ENCODE measurements around the gene PARP8.
"Not testable (repeated sequence)": the region's sequence is repeated elsewhere in the genome, so short reads cannot be mapped to it uniquely, and the experiment has no call there.

The PARP8 gene, protein sequence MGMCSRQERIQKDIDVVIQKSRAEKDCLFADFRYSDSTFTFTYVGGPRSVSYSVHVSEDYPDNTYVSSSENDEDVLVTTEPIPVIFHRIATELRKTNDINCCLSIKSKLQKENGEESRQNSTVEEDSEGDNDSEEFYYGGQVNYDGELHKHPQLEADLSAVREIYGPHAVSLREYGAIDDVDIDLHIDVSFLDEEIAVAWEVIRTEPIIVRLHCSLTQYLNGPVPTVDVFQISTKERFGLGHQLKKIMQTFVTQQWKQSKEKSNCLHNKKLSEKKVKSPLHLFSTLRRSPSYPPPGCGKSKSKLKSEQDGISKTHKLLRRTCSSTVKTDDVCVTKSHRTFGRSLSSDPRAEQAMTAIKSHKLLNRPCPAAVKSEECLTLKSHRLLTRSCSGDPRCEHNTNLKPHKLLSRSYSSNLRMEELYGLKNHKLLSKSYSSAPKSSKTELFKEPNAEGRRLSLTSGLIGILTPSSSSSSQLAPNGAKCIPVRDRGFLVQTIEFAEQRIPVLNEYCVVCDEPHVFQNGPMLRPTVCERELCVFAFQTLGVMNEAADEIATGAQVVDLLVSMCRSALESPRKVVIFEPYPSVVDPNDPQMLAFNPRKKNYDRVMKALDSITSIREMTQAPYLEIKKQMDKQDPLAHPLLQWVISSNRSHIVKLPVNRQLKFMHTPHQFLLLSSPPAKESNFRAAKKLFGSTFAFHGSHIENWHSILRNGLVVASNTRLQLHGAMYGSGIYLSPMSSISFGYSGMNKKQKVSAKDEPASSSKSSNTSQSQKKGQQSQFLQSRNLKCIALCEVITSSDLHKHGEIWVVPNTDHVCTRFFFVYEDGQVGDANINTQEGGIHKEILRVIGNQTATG

DNA sequence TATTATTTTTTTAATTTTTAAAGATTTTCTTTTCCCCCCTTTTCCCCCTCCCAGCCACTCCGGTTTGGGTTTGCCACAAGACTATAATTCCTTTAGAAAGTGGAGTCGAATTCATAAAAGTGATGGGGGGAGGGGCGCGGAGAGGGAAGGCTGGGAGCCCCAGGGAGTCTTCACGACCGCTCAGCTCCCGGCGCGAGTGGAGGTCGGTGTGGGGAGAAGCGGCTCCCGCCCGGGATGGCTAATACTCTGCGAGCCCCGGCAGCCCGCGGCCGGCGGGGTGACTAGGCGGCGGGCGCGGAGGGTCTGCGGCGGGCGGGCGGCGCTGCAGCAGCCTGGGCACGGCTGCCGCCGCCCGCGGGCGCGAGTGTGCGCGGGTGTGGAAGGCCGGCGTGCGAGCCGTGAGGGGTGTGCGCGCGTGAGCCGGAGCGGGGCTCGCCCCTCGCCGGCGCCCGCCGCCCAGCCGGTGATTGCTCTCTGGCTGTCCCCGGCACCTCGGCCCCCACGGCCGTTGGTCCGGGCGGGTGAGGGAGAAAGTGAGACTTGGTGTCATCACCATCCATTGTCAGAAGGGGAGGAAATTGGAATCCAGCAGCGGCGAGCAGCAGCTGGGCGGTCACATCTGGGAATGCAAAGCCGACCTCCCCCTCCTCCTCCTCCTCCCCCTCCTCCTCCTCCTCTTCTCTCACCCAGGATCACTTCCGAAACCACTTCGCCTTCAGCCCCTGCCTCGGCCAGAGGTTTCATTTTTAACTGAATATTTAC, at the start of gene PARP8:
PARP8 (plus strand) TSS at position 377 of the 762 bp plus-strand sequence. CDS start 459 bp downstream, outside the sequence.
- in situ Hi-C loops (cut with HindIII; ENCODE audit: low pct_ligation_motif_present, low pct_unique_long_range_greater_than_20kb, low sequenced_read_pairs): no loop called here
- peak; percentile 38 for DNase-seq

GRCh38 chr5:50623666-50624065, 42.8 kb upstream of the PARP8 start:
- in situ Hi-C loops (cut with HindIII; ENCODE audit: low pct_ligation_motif_present, low pct_unique_long_range_greater_than_20kb, low sequenced_read_pairs): no loop called here
- DNase-seq: peak; percentile 16

DNA sequence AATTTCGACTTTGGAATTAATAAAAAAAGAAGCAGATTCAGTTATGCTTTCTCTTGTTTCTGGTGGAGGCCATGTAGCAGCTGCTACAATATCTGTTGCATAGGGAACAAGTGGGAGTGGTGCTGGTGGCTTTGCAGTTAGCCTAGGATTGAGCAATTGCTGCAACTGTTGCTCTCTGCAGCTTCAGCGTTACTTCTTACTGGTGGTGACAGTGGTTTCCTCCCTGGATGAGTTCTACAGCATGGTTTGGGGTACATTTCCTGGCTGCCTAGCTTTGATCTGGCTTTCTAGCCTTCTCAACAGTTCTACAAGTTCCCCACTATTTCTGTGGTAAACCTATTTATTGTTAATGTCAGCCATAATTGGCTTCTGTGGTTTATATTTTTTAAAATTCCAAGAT, 31.6 kb upstream of the PARP8 start:
- in situ Hi-C loops (cut with HindIII; ENCODE audit: low pct_ligation_motif_present, low pct_unique_long_range_greater_than_20kb, low sequenced_read_pairs); DNase-seq: not testable (repeated sequence)

DNA sequence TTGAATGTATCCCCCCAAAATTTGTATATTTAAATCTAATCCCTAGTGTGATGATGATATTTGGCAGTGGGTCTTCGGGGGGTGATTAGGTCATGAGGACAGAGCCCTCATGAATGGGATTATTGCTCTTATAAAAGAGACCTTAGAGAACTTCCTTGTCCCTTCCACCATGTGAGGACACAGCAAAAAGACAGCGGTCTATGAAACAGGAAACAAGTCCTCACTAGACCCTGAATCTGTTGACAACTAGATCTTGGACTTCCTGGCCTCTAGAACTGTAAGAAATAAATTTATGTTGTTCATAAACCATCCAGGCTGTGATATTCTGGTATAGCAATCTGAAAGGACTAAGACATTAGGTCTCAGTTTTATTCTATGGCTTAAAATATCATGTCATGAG, 28.9 kb upstream of the PARP8 start:
- DNase-seq; in situ Hi-C loops (cut with HindIII; ENCODE audit: low pct_ligation_motif_present, low pct_unique_long_range_greater_than_20kb, low sequenced_read_pairs): not testable (repeated sequence)

DNA sequence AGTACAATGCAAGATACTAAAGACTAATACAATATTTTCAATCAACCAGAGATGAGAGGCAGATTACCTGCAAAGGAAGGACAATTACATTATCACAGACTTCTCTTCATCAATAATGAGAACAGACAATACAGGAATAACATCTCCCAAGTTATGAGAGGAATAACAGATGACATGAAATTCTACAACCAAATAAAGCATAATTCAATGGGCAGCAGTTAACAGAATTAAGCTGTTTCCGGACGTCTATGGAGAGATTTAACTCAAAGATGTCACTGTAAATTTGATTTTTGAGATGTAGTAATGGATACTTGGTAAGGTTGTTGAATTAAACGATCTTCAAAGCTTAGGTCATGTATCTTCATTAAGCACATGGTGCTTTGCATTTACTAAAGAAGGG, 19.8 kb upstream of the PARP8 start:
- in situ Hi-C loops (cut with HindIII; ENCODE audit: low pct_ligation_motif_present, low pct_unique_long_range_greater_than_20kb, low sequenced_read_pairs): no loop called here
- no peak for DNase-seq

- in situ Hi-C loops (cut with HindIII; ENCODE audit: low pct_ligation_motif_present, low pct_unique_long_range_greater_than_20kb, low sequenced_read_pairs): no loop called here
Observed at GRCh38 chr5:50647726-50648125, 18.7 kb upstream of the PARP8 start.

GRCh38 chr5:50653946-50654345, 12.5 kb upstream of the PARP8 start:
- in situ Hi-C loops (cut with HindIII; ENCODE audit: low pct_ligation_motif_present, low pct_unique_long_range_greater_than_20kb, low sequenced_read_pairs): no loop called here
- DNase-seq: no peak

More at GRCh38 chr5:50647726-50648125, 18.7 kb upstream of the PARP8 start:
- DNase-seq: no peak

- no peak for DNase-seq
Observed at GRCh38 chr5:50655067-50655809, 11.2 kb upstream of the PARP8 start.

DNA sequence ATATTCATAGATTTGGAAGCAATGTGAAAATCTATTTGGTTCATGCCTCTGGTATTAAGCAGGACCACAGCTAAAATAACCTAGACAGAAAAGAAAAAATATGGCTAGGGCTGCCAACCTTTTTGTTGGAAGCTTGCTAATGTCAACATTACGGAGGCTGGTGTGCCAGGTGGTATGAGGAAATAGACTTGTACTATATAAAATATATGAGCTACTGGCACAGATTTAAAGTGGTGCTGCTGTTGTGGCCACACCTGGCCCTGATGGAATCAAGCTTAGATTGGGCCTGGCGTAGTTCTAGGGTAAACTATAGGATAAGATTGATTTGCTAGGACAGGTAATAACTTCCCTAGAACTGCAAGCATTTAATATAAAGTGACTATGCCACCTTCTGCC, 10.6 kb upstream of the PARP8 start:
- in situ Hi-C loops (cut with HindIII; ENCODE audit: low pct_ligation_motif_present, low pct_unique_long_range_greater_than_20kb, low sequenced_read_pairs): no loop called here
- no peak for DNase-seq

More at GRCh38 chr5:50655067-50655809, 11.2 kb upstream of the PARP8 start:
- in situ Hi-C loops (cut with HindIII; ENCODE audit: low pct_ligation_motif_present, low pct_unique_long_range_greater_than_20kb, low sequenced_read_pairs): no loop called here

- DNase-seq: no peak
- in situ Hi-C loops (cut with HindIII; ENCODE audit: low pct_ligation_motif_present, low pct_unique_long_range_greater_than_20kb, low sequenced_read_pairs): no loop called here
Observed at GRCh38 chr5:50657044-50657443, 9.4 kb upstream of the PARP8 start.

GRCh38 chr5:50658246-50658645, 8.2 kb upstream of the PARP8 start:
- DNase-seq: no peak
- in situ Hi-C loops (cut with HindIII; ENCODE audit: low pct_ligation_motif_present, low pct_unique_long_range_greater_than_20kb, low sequenced_read_pairs): no loop called here

GRCh38 chr5:50663636-50664035, 2.8 kb upstream of the PARP8 start:
- no peak for DNase-seq
- in situ Hi-C loops (cut with HindIII; ENCODE audit: low pct_ligation_motif_present, low pct_unique_long_range_greater_than_20kb, low sequenced_read_pairs): no loop called here

GRCh38 chr5:50665091-50665490, 1.3 kb upstream of the PARP8 start:
- in situ Hi-C loops (cut with HindIII; ENCODE audit: low pct_ligation_motif_present, low pct_unique_long_range_greater_than_20kb, low sequenced_read_pairs): no loop called here
- DNase-seq: no peak

- in situ Hi-C loops (cut with HindIII; ENCODE audit: low pct_ligation_motif_present, low pct_unique_long_range_greater_than_20kb, low sequenced_read_pairs); DNase-seq: not testable (repeated sequence)
Observed at GRCh38 chr5:50665761-50666202, 655 bp upstream of the PARP8 start.

DNA sequence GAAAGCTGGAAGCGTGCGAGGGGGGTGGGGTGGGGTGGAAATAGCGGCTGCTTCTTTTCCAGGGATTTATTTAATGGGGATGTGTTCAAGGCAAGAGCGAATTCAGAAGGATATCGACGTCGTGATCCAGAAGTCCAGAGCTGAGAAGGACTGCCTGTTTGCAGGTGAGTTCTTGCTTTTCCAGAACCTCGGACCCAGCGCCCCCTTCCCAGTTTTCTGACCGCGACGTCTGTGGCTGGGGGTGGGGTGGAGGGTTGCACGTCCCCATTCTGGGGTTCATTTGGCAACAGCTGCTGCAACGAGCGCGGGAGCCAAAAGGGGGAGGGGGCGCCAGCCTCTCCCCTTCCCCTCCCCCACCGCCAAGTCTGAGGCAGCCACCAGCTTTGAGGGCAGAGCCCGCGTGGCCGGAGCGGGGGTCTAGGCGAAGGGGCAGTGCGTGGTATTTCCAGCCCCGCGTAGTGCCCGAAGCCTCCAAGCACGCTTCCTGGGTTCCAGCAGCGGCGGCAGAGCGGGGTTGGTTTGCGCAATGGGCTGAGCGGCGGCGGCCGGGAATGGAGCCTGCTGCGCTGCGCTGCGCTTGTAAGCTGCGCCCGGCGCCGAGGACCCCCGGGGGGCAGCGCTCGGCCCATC, 701 bp downstream of the PARP8 start:
- DNase-seq: peak; percentile 43
- in situ Hi-C loops (cut with HindIII; ENCODE audit: low pct_ligation_motif_present, low pct_unique_long_range_greater_than_20kb, low sequenced_read_pairs): no loop called here

DNA sequence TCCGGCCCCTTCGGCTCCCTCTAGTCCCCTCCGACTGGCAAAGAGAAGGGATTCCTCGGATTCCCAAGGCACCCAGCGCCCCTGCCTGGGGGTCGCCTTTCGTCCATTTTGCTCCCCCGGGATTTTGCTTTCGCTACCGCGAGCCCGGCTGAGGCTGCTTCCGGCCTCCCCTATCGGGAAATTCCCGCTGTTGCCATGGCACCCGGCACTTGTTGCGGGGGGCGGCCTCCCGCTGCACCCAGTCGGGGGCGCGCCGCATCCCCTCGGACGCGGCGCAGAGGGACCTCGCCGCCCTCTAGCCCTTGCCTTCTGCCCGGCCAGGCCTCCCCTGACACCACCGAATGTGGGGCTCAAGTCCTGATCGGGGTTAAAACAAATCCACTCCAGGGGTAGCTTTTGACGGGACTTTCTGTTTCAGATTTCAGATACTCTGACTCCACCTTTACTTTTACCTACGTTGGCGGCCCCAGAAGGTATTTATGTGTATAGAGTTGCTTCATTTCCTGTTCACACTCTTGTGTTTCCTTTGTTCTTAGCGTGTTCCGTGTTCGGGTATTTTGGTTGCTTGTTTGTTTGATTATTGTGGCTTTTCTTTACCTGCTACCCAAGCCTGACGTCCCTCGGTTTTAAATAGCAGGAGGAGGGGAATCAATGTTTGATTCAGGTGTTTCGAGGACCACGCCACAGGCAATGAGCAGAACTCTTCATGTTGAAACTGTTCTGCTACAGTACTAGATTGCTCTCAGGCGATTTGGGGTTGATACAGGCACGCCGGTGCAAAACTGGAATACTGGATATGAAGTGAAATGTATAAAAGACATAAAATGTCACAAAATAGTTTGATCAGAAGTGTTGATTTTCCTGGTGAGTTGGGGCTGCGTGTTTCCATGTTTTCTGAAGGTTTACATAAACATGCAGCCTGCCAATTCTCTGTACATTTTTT, 1.5 kb downstream of the PARP8 start:
- in situ Hi-C loops (cut with HindIII; ENCODE audit: low pct_ligation_motif_present, low pct_unique_long_range_greater_than_20kb, low sequenced_read_pairs): no loop called here
- DNase-seq: peak; percentile 75

- in situ Hi-C loops (cut with HindIII; ENCODE audit: low pct_ligation_motif_present, low pct_unique_long_range_greater_than_20kb, low sequenced_read_pairs); DNase-seq: not testable (repeated sequence)
Observed at GRCh38 chr5:50668636-50669035, 2.2 kb downstream of the PARP8 start.
